Activated CD8-positive, alpha-beta T cell treated with anti-CD3 and anti-CD28 coated beads for 36 hours (primary cell): ENCODE results near the gene SELENBP1. TPM values are rescaled to one million over a fixed set of nuclear protein-coding genes. Genes with fewer than 3 reads are reported as not detected.

Experiments used
- ATAC-seq: fragments of 200-7000 bp; cut with Tn5 transposase; one replicate; pipeline ENCODE4 v1.10.0; 2021; ENCODE audit warnings: mild to moderate bottlenecking, moderate library complexity
- CTCF ChIA-PET: fragments of 350-600 bp; sonication (Branson Sonifier 250); formaldehyde crosslinking; loops from one replicate; lab custom pipeline; 2021; ENCODE audit warnings: antibody characterized with exemption; lab: Charles Lee
- POLR2A ChIA-PET: fragments of 350-600 bp; sonication (Branson Sonifier 250); formaldehyde crosslinking; loops from one replicate; lab custom pipeline; 2021; ENCODE audit warnings: antibody characterized with exemption; lab: Charles Lee
- DNase-seq: peaks from one replicate; pipeline ENCODE4 v3.0.0-alpha.2; 2020
- H3K27ac Mint-ChIP-seq: one replicate; pipeline ENCODE4 v1.8.0; 2021; ENCODE audit warnings: mild to moderate bottlenecking, mixed read lengths
- H3K27me3 Mint-ChIP-seq: one replicate; pipeline ENCODE4 v1.8.0; 2021; ENCODE audit warnings: mixed read lengths
- H3K36me3 Mint-ChIP-seq: one replicate; pipeline ENCODE4 v1.8.0; 2021; ENCODE audit warnings: low read depth, mixed read lengths
- H3K4me1 Mint-ChIP-seq: one replicate; pipeline ENCODE4 v1.8.0; 2021; ENCODE audit warnings: low read depth, mixed read lengths
- H3K4me3 Mint-ChIP-seq: one replicate; pipeline ENCODE4 v1.8.0; 2021; ENCODE audit warnings: mild to moderate bottlenecking, moderate library complexity, mixed read lengths
- H3K9me3 Mint-ChIP-seq: one replicate; pipeline ENCODE4 v1.8.0; 2021; ENCODE audit warnings: mixed read lengths
- CTCF ChIP-seq: fragments of 200-600 bp; IDR thresholded peaks from one replicate; pipeline ENCODE4 v1.8.0; 2022; ENCODE audit warnings: antibody characterized with exemption, mild to moderate bottlenecking
- intact Hi-C: fragments of 100-400 bp; cut with micrococcal nuclease; formaldehyde crosslinking; loops from one replicate; pipeline ENCODE4 v1.10.0; 2022
- total RNA-seq, 2 experiments: library from RNA; stranded (reverse); gene quantifications; one replicate each; pipeline ENCODE4 v1.2.3, GENCODE V29; 2021

SELENBP1 gene
- total RNA-seq, 2 experiments from 2014 or later, result not detected

GRCh38 chr1:151408891-151409290, 36.4 kb upstream of the SELENBP1 start:
- H3K27ac Mint-ChIP-seq, result peak overlapping the region; percentile 44
- H3K4me3 Mint-ChIP-seq, result no peak overlapping the region
- H3K9me3 Mint-ChIP-seq, result no peaks in the 10 kb centered on the region
- H3K4me1 Mint-ChIP-seq, result peaks cover 3% of the 10 kb centered on the region
- CTCF ChIA-PET, result no interaction called here
- peaks cover 42% of the 10 kb centered on the region for H3K36me3 Mint-ChIP-seq
- H3K27me3 Mint-ChIP-seq, result no peaks in the 10 kb centered on the region
- TF ChIP-seq CTCF, result no peak
- POLR2A ChIA-PET, result no interaction called here
- DNase-seq, result no peak
- intact Hi-C loops, result loop anchor here (10.0 kb wide), 1 partner anchor 124 kb away; the partner anchor contains the start of gene ZNF687
- no peak for ATAC-seq

GRCh38 chr1:151407304-151407703, 34.8 kb upstream of the SELENBP1 start:
- POLR2A ChIA-PET, result no interaction called here
- intact Hi-C loops, result loop anchor here (10.0 kb wide), 1 partner anchor 123 kb away; the partner anchor contains the start of gene ZNF687
- H3K4me1 Mint-ChIP-seq, result peaks cover 15% of the 10 kb centered on the region
- ATAC-seq, result no peak
- no peak overlapping the region for H3K27ac Mint-ChIP-seq
- no peaks in the 10 kb centered on the region for H3K27me3 Mint-ChIP-seq
- no peaks in the 10 kb centered on the region for H3K9me3 Mint-ChIP-seq
- no peak overlapping the region for H3K4me3 Mint-ChIP-seq
- H3K36me3 Mint-ChIP-seq, result peaks cover 44% of the 10 kb centered on the region
- CTCF ChIA-PET, result interaction anchor here (1.0 kb wide), 1 partner anchor 8 kb away, joined by 3 read pairs; the partner anchor contains the start of gene PSMB4
- TF ChIP-seq CTCF, result no peak
- DNase-seq, result no peak

GRCh38 chr1:151406176-151406575, 33.7 kb upstream of the SELENBP1 start:
- intact Hi-C loops, result loop anchor here (10.0 kb wide), 1 partner anchor 121 kb away; the partner anchor contains the start of gene ZNF687
- Mint-ChIP-seq H3K4me3 (no peak overlapping the region), H3K27ac (no peak overlapping the region), H3K27me3 (no peaks in the 10 kb centered on the region), H3K4me1 (peaks cover 23% of the 10 kb centered on the region), H3K36me3 (peaks cover 53% of the 10 kb centered on the region), H3K9me3 (no peaks in the 10 kb centered on the region)
- DNase-seq (no peak), ATAC-seq (no peak)
- ChIA-PET CTCF (interaction anchor here (1.0 to 1.7 kb wide), 5 partner anchors 11 to 80 kb away, joined by 3 to 7 read pairs (median 3); no protein-coding TSS in a partner anchor), POLR2A (no interaction called here)
- TF ChIP-seq CTCF, result no peak

GRCh38 chr1:151405187-151405951, 32.9 kb upstream of the SELENBP1 start:
- intact Hi-C loops, result loop anchor here (10.0 kb wide), 1 partner anchor 121 kb away; the partner anchor contains the start of gene ZNF687
- H3K4me1 Mint-ChIP-seq, result peaks cover 30% of the 10 kb centered on the region
- H3K9me3 Mint-ChIP-seq, result no peaks in the 10 kb centered on the region
- ChIA-PET POLR2A (no interaction called here), CTCF (interaction anchor here (1.0 to 1.7 kb wide), 5 partner anchors 10 to 79 kb away, joined by 3 to 7 read pairs (median 3); no protein-coding TSS in a partner anchor)
- H3K36me3 Mint-ChIP-seq, result peaks cover 55% of the 10 kb centered on the region
- no peak overlapping the region for H3K4me3 Mint-ChIP-seq
- H3K27me3 Mint-ChIP-seq, result no peaks in the 10 kb centered on the region
- no peak for ATAC-seq
- DNase-seq, result no peak
- TF ChIP-seq CTCF, result no peak
- H3K27ac Mint-ChIP-seq, result no peak overlapping the region

GRCh38 chr1:151403612-151404011, 31.1 kb upstream of the SELENBP1 start:
- no peaks in the 10 kb centered on the region for H3K9me3 Mint-ChIP-seq

More at GRCh38 chr1:151403612-151404011, 31.1 kb upstream of the SELENBP1 start:
- intact Hi-C loops, result loop anchor here (10.0 kb wide), 1 partner anchor 119 kb away; the partner anchor contains the start of gene ZNF687
- peaks cover 33% of the 10 kb centered on the region for H3K4me1 Mint-ChIP-seq
- POLR2A ChIA-PET, result interaction anchor here (0.6 to 2.4 kb wide), 3 partner anchors 13 to 502 kb away, joined by 3 to 10 read pairs (median 3); no protein-coding TSS in a partner anchor
- DNase-seq (no peak), ATAC-seq (no peak)
- peak overlapping the region; percentile 9 for H3K27ac Mint-ChIP-seq
- H3K36me3 Mint-ChIP-seq, result peaks cover 54% of the 10 kb centered on the region
- TF ChIP-seq CTCF, result no peak
- H3K27me3 Mint-ChIP-seq, result no peaks in the 10 kb centered on the region
- CTCF ChIA-PET, result interaction anchor here (1.4 to 1.7 kb wide), 2 partner anchors 44 to 63 kb away, joined by 3 to 5 read pairs; no protein-coding TSS in a partner anchor
- H3K4me3 Mint-ChIP-seq, result no peak overlapping the region
